HCT116 (cell line): ENCODE results near the gene GNPDA1. TPM values are rescaled to one million over a fixed set of nuclear protein-coding genes. Genes with fewer than 3 reads are reported as not detected.

Experiments used
- ATAC-seq: fragments of 200-7000 bp; cut with Tn5 transposase; 2 replicates; pipeline ENCODE4 v1.9.1; 2020; ENCODE audit warnings: mild to moderate bottlenecking, moderate library complexity
- BruUV-seq: library from RNA; stranded (reverse); fragments of 400-500 nt; replicated peaks from 2 replicates; lab custom pipeline; 2021; lab: Mats Ljungman, UMichigan
- CTCF ChIA-PET: fragments of 300-600 bp; sonication (Branson Sonifier 250); formaldehyde crosslinking; loops from one replicate; lab custom pipeline; 2021; ENCODE audit warnings: antibody characterized with exemption; lab: Charles Lee
- POLR2A ChIA-PET: fragments of 300-600, 350-600 bp; sonication (Branson Sonifier 250); formaldehyde crosslinking; loops from one replicate; lab custom pipeline; 2021; ENCODE audit warnings: antibody characterized with exemption; lab: Charles Lee
- RAD21 ChIA-PET, 2 experiments: fragments of 300-600 bp; sonication (Branson Sonifier 250); formaldehyde crosslinking; loops; one replicate each; lab custom pipeline; 2023; ENCODE audit warnings: low total read pairs in 2 of 2; ENCODE audit not compliant: uncharacterized antibody in 2 of 2, unreplicated experiment in 2 of 2, low non-redundant PET in 1 of 2; lab: Charles Lee
- DNase-seq: peaks from one replicate; pipeline ENCODE4 v3.0.0-alpha.2; 2010; ENCODE audit warnings: low read depth, low spot score
- H2AFZ ChIP-seq: fragments of 200-600 bp; shearing (Covaris generic), sonication (generic); 2 replicates; pipeline ENCODE4 v1.6.1; 2017; ENCODE audit warnings: low read depth, mixed run types, mixed read lengths, antibody characterized with exemption, low read length; ENCODE audit not compliant: poor library complexity, severe bottlenecking
- H3K27ac ChIP-seq: 2 replicates; pipeline ENCODE4 v1.5.1; 2012; ENCODE audit warnings: low read depth, low read length
- H3K27me3 ChIP-seq: fragments of 200-600 bp; sonication (generic); 2 replicates; pipeline ENCODE4 v1.6.1; 2016; ENCODE audit warnings: mixed run types, low read length, mixed read lengths; ENCODE audit not compliant: insufficient read depth
- H3K36me3 ChIP-seq, 2 experiments: fragments of 200-500 bp in 1 of 2; fragments of 200-600 bp in 1 of 2; sonication (Bioruptor generic) in 1 of 2; sonication (generic) in 1 of 2; 2 replicates each; pipeline versions ENCODE4 v1.5.1 to v1.6.1; 2014 to 2016; ENCODE audit warnings: low read length in 2 of 2, inconsistent platforms in 1 of 2, mixed read lengths in 1 of 2, mixed run types in 1 of 2; ENCODE audit not compliant: insufficient read depth in 2 of 2, control insufficient read depth in 1 of 2
- H3K4me1 ChIP-seq, 2 experiments: fragments of 200-600 bp in 1 of 2; sonication (generic) in 1 of 2; 2 replicates each; pipeline versions ENCODE4 v1.5.1 to v1.6.1; 2012 to 2017; ENCODE audit warnings: low read length in 2 of 2, inconsistent platforms in 1 of 2, mild to moderate bottlenecking in 1 of 2, mixed read lengths in 1 of 2, mixed run types in 1 of 2, moderate library complexity in 1 of 2; ENCODE audit not compliant: insufficient read depth in 2 of 2, control insufficient read depth in 1 of 2
- H3K4me2 ChIP-seq: fragments of 200-600 bp; sonication (generic); 2 replicates; pipeline ENCODE4 v1.6.1; 2017; ENCODE audit warnings: mixed run types, low read length, mixed read lengths
- H3K4me3 ChIP-seq, 2 experiments: fragments of 200-600 bp in 1 of 2; sonication (generic) in 1 of 2; replicated peaks in 1 of 2; 2 replicates each; pipeline ENCODE4 v1.5.1; 2011 to 2016; ENCODE audit warnings: low read length in 2 of 2, control low read depth in 1 of 2, low read depth in 1 of 2, mild to moderate bottlenecking in 1 of 2, mixed read lengths in 1 of 2, mixed run types in 1 of 2
- H3K79me2 ChIP-seq: fragments of 200-600 bp; sonication (generic); 2 replicates; pipeline ENCODE4 v1.6.1; 2017; ENCODE audit warnings: mild to moderate bottlenecking, mixed run types, low read length, moderate library complexity, mixed read lengths; ENCODE audit not compliant: insufficient read depth
- H3K9ac ChIP-seq: fragments of 200-600 bp; sonication (generic); 2 replicates; pipeline ENCODE4 v1.6.1; 2016; ENCODE audit warnings: low read length, mixed read lengths
- H3K9me2 ChIP-seq: fragments of 200-600 bp; sonication (generic), shearing (Covaris generic); 2 replicates; pipeline ENCODE4 v1.6.1; 2017; ENCODE audit warnings: mixed run types, mild to moderate bottlenecking, moderate library complexity; ENCODE audit not compliant: insufficient read depth
- H3K9me3 ChIP-seq, 2 experiments: fragments of 200-500 bp in 1 of 2; fragments of 200-600 bp in 1 of 2; sonication (Bioruptor generic) in 1 of 2; sonication (generic) in 1 of 2; 2 replicates each; pipeline ENCODE4 v1.6.1; 2014 to 2017; ENCODE audit warnings: low read length in 2 of 2, mixed read lengths in 2 of 2, inconsistent platforms in 1 of 2, low read depth in 1 of 2, mild to moderate bottlenecking in 1 of 2, mixed run types in 1 of 2, moderate library complexity in 1 of 2; ENCODE audit not compliant: control insufficient read depth in 1 of 2, insufficient read depth in 1 of 2
- H4K20me1 ChIP-seq: fragments of 200-600 bp; sonication (generic), shearing (Covaris generic); 2 replicates; pipeline ENCODE4 v1.6.1; 2017; ENCODE audit warnings: mixed run types, mild to moderate bottlenecking, moderate library complexity; ENCODE audit not compliant: insufficient read depth
- CEBPB ChIP-seq: IDR thresholded peaks from 2 replicates; pipeline ENCODE4 v1.6.1; 2012; ENCODE audit warnings: low read depth
- EGR1 ChIP-seq: IDR thresholded peaks from 2 replicates; pipeline ENCODE4 v1.6.1; 2012; ENCODE audit warnings: low read depth
- EZH2 ChIP-seq: fragments of 200-600 bp; sonication (generic); IDR thresholded peaks from 2 replicates; pipeline ENCODE4 v1.6.1; 2017; ENCODE audit warnings: antibody characterized with exemption, mixed run types
- EZH2phosphoT487 ChIP-seq: fragments of 200-600 bp; IDR thresholded peaks from 2 replicates; pipeline ENCODE4 v1.6.1; 2018; ENCODE audit warnings: antibody characterized with exemption, borderline replicate concordance
- FOSL1 ChIP-seq: IDR thresholded peaks from 2 replicates; pipeline ENCODE4 v1.6.1; 2012; ENCODE audit warnings: low read depth
- JUND ChIP-seq: IDR thresholded peaks from 2 replicates; pipeline ENCODE4 v1.6.1; 2012
- POLR2A ChIP-seq: IDR thresholded peaks from 2 replicates; pipeline ENCODE4 v1.7.0; 2011; ENCODE audit warnings: borderline replicate concordance; ENCODE audit not compliant: insufficient read depth, insufficient read length; ENCODE audit errors: extremely low read depth
- POLR2AphosphoS5 ChIP-seq: IDR thresholded peaks from 2 replicates; pipeline ENCODE4 v1.6.1; 2011; ENCODE audit warnings: mild to moderate bottlenecking, low read depth, low read length, moderate library complexity
- RAD21 ChIP-seq: IDR thresholded peaks from 2 replicates; pipeline ENCODE4 v1.6.1; 2012; ENCODE audit warnings: low read depth, mild to moderate bottlenecking
- REST ChIP-seq: IDR thresholded peaks from 2 replicates; pipeline ENCODE4 v1.6.1; 2012; ENCODE audit warnings: low read depth
- SIN3A ChIP-seq: IDR thresholded peaks from 2 replicates; pipeline ENCODE4 v1.6.1; 2012; ENCODE audit warnings: low read depth
- SP1 ChIP-seq: IDR thresholded peaks from 2 replicates; pipeline ENCODE4 v1.6.1; 2012; ENCODE audit warnings: low read depth
- SRF ChIP-seq: IDR thresholded peaks from 2 replicates; pipeline ENCODE4 v1.6.1; 2012; ENCODE audit warnings: low read depth
- TCF7L2 ChIP-seq: IDR thresholded peaks from 2 replicates; pipeline ENCODE4 v1.7.0; 2011; ENCODE audit warnings: borderline replicate concordance, inconsistent platforms; ENCODE audit not compliant: insufficient read depth, insufficient read length; ENCODE audit errors: extremely low read depth
- YY1 ChIP-seq: IDR thresholded peaks from 2 replicates; pipeline ENCODE4 v1.6.1; 2011; ENCODE audit warnings: low read length, low read depth, moderate library complexity, mild to moderate bottlenecking; ENCODE audit not compliant: insufficient replicate concordance; ENCODE audit errors: extremely low read depth
- ZFX ChIP-seq: fragments of 450-650 bp; IDR thresholded peaks from 2 replicates; pipeline ENCODE4 v1.6.1; 2017
- ZNF274 ChIP-seq: fragments of 200-500 bp; sonication (Bioruptor generic); IDR thresholded peaks from 2 replicates; pipeline ENCODE4 v1.6.1; 2014; ENCODE audit warnings: mild to moderate bottlenecking, low read depth, low read length, inconsistent platforms
- intact Hi-C: fragments of 100-400 bp; cut with micrococcal nuclease; formaldehyde crosslinking; loops from 2 replicates; pipeline ENCODE4 v1.10.0; 2022
- total RNA-seq: library from RNA; stranded (reverse); gene quantifications from one replicate; pipeline ENCODE4 v1.2.1, GENCODE V29; 2021; ENCODE audit not compliant: unreplicated experiment
- TF ChIP-seq, protein P1 (sequence below): IDR thresholded peaks from 2 replicates; pipeline ENCODE4 v1.6.1; 2012
- TF ChIP-seq, protein P2 (sequence below), 3 experiments: fragments of 200-600 bp in 1 of 3; sonication (generic) in 1 of 3; IDR thresholded peaks in 2 of 3; conservative IDR thresholded peaks in 1 of 3; 2 replicates each; pipeline ENCODE4 v1.5.1; 2012 to 2017; ENCODE audit warnings: low read depth in 2 of 3, low read length in 2 of 3, antibody characterized with exemption in 1 of 3, borderline replicate concordance in 1 of 3, control low read depth in 1 of 3, mild to moderate bottlenecking in 1 of 3, mixed read lengths in 1 of 3, mixed run types in 1 of 3, moderate library complexity in 1 of 3; ENCODE audit not compliant: insufficient read depth in 1 of 3
- TF ChIP-seq, protein P3 (sequence below): IDR thresholded peaks from 2 replicates; pipeline ENCODE4 v1.6.1; 2012

The GNPDA1 gene
- total RNA-seq, 1 experiment from 2014 or later: 45.6 TPM

DNA sequence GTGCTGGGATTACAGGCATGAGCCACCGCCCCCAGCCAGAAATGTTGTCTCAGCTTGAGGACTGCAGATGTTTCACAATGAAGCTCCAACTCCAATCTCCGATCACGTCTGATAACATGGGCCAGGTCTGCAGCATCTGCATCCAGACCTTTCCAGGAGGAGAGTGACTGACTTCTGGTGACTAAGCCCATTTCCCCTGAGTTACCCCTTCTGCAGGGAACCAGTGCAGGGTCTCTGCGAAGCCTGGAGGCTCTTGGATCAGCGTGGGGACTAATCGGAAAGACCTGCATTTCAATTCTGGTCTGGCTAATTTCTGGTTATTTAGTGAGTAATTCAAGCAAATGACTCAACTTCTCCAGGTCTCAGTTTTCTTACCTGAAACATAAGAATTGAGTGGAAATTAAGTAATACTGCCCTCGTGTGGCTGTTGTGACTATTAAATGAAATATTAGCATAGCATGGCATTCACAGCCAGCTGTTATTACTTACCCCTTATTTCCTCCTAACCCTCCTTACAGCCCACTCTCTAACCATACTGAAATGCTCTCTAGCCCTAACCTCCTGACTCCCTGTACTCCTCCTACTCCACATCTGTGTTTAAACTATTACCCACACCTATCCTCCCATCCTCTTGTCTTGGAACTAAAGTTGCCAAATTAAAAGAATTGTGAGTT is 2.2 kb upstream of the GNPDA1 start:
- no peak for TF ChIP-seq SRF
- TF ChIP-seq REST: no peak
- TF ChIP-seq ZFX: no peak
- TF ChIP-seq RAD21: peak; percentile 72
- TF ChIP-seq EZH2phosphoT487: no peak
- TF ChIP-seq, protein P1, sequence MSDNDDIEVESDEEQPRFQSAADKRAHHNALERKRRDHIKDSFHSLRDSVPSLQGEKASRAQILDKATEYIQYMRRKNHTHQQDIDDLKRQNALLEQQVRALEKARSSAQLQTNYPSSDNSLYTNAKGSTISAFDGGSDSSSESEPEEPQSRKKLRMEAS: no peak
- TF ChIP-seq FOSL1: peak; percentile 91
- TF ChIP-seq, protein P2, sequence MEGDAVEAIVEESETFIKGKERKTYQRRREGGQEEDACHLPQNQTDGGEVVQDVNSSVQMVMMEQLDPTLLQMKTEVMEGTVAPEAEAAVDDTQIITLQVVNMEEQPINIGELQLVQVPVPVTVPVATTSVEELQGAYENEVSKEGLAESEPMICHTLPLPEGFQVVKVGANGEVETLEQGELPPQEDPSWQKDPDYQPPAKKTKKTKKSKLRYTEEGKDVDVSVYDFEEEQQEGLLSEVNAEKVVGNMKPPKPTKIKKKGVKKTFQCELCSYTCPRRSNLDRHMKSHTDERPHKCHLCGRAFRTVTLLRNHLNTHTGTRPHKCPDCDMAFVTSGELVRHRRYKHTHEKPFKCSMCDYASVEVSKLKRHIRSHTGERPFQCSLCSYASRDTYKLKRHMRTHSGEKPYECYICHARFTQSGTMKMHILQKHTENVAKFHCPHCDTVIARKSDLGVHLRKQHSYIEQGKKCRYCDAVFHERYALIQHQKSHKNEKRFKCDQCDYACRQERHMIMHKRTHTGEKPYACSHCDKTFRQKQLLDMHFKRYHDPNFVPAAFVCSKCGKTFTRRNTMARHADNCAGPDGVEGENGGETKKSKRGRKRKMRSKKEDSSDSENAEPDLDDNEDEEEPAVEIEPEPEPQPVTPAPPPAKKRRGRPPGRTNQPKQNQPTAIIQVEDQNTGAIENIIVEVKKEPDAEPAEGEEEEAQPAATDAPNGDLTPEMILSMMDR (IDR thresholded peaks at IDR 0.05 in 2 of 3, conservative IDR thresholded peaks at IDR 0.05 in 1 of 3; ENCODE audit: borderline replicate concordance in 1 of 3, insufficient read depth in 1 of 3, low read depth in 2 of 3, low read length in 2 of 3): peak; percentile 38 to 70 (median 69)
- TF ChIP-seq, protein P3, sequence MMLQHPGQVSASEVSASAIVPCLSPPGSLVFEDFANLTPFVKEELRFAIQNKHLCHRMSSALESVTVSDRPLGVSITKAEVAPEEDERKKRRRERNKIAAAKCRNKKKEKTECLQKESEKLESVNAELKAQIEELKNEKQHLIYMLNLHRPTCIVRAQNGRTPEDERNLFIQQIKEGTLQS: no peak
- TF ChIP-seq EZH2: no peak
- no peak for TF ChIP-seq TCF7L2
- no peak; the same call in 1 of the 2 replicates for TF ChIP-seq CEBPB
- TF ChIP-seq POLR2A: no peak
- no peak for TF ChIP-seq YY1
- no peak for TF ChIP-seq SIN3A
- peak; percentile 56; the same call in 1 of the 2 replicates for TF ChIP-seq SP1
- no peak for TF ChIP-seq ZNF274
- no peak; the same call in 1 of the 2 replicates for TF ChIP-seq EGR1
- no peak for TF ChIP-seq POLR2AphosphoS5
- TF ChIP-seq JUND: peak; percentile 81
- TF ChIP-seq, all 23 proteins: peak for 5
- BruUV-seq: no TSS peak
- Histone ChIP-seq H3K36me3 (no peaks in the 10 kb centered on the region), H4K20me1 (no peaks in the 10 kb centered on the region), H3K4me3 (no peak overlapping the region), H3K4me2 (peak overlapping the region; percentile 50), H3K9me3 (no peaks in the 10 kb centered on the region), H3K4me1 (peaks cover 13 to 45% of the 10 kb centered on the region in 2 experiments), H2AFZ (peak overlapping the region; percentile 50), H3K27me3 (no peaks in the 10 kb centered on the region), H3K79me2 (peaks cover 4% of the 10 kb centered on the region; the same call in 1 of the 2 replicates), H3K9me2 (no peaks in the 10 kb centered on the region), H3K27ac (peak overlapping the region; percentile 59), H3K9ac (peak overlapping the region; percentile 15; the same call in 1 of the 2 replicates)
- intact Hi-C loops: loop anchor here (1.0 kb wide), 1 partner anchor 129 kb away; no protein-coding TSS in a partner anchor
- ChIA-PET POLR2A (interaction anchor here (0.6 kb wide), 1 partner anchor 128 kb away, joined by 4 read pairs; no protein-coding TSS in a partner anchor), RAD21 (interaction anchor here in 1 of 2 experiments (1.0 kb wide), 1 partner anchor 128 kb away, joined by 3 read pairs; no protein-coding TSS in a partner anchor), CTCF (interaction anchor here (0.8 to 3.4 kb wide), 6 partner anchors 10 to 128 kb away, joined by 3 to 18 read pairs (median 7); no protein-coding TSS in a partner anchor)
- peak; percentile 31; the same call in 1 of the 2 replicates for ATAC-seq
- peak; percentile 69 for DNase-seq
